ENCODE measurements around the gene ROS1.

The ROS1 gene

DNA sequence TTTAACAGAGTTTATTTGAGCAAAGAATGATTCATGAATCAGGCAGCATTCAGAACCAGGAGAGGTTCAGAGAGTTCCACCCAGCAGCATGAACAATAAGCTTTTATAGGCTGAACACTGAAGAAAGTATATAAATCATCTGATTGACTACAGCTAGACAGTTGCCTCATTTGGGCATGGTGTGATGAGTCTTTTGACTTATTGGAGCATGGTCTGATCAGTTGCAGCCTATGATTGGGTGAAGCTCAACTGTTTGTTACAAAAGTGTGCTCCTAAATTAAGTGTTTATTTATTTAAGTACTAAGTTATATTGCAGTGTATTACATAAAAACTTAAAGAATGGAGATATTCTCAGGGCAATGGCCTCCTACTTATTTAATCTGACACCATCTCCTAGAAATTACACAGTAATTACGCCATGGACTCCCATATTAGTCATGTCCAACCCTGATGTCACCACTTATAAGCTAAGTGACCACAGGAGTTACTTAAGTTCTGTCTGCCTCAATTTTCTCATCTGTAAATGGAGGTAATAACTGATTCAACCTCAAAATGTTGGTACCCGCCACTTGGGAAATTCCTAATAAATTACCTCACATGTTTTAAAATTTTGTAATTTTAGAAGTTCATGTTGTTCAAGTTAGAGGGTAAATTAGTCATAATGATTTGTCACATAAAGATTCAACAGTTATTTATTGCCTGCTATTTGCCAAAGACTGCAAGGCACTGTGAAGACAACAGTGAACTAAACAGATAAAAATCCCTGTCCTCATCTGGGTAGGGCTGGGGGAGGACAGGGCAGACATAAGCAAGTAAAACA lies 15.2 kb upstream of the ROS1 start:
- peak; percentile 99 for DNase-seq

DNA sequence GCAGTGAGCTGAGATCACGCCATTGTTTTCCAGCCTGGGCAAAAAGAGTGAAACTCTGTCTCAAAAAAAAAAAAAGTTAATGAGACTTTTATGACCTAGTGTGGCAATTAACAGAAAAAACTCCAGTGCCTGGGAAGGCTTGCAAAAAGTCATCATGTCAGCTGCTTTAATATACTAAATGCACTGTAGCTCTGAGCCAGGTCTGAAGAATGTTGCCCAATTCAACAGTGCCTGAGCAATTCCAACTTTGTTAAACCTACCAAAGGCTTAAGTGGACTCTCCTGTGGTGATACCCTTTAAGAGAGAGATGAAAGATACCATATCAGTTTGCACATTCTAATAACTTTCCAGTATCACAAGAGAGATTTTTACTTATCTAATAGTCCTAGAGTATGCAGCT lies 6.5 kb upstream of the ROS1 start:
- no peak for DNase-seq

DNA sequence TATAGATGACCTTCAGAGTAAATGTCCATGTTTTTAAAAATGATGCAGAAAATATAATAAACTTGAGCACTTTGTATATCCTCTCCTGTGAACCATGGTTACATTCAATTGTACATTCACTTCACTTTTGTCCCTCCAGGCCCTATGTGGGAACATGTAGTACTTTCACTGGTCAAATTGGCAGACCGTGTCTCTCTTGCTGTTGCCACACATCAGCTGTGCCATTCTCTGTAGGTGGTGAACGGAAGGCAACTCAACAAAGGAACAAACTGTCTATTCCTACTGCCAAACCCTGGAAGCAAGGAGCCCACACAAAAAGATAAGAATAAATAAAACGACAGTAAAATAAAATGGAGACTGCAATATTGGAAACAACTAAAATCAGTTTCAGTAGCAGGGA lies 2.0 kb downstream of the ROS1 start:
- no peak for DNase-seq

DNA sequence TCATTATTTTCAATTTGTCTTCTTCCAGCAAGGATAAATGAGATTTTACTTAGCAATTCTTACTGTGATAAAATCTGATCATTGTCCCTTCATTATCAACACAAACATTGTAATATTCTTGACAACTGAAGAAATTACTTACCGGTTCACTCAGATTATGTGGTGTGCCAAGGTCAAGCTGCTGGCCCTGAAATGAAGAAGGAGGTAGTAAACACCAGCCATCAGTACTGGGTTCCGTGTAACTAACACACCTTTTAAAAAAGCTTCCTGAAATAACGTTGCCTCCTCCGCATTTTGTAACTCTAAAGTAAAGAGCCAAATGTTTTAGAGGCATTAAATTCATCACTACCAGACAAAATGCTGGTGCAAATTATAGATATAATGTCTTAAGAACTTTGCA lies 7.4 kb downstream of the ROS1 start:
- DNase-seq = no peak

DNA sequence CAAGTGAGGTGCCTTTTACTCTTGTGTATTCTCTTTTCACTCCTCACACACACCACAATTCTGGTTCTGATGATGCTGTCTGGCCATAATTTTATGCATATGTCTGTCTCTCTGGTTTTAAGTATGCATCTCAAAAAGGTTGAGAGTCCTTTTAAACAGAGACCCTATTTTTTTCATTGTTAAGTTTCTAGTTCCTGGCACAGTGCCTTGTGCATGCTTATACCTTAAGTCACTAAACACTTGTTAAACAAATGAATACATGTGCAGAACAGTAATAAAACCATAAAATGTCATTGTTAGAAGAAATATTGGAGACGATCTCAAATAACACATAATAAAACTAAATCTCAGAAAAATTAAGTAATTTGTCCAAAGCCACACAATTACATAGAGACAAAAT lies 7.9 kb downstream of the ROS1 start:
- DNase-seq = no peak

DNA sequence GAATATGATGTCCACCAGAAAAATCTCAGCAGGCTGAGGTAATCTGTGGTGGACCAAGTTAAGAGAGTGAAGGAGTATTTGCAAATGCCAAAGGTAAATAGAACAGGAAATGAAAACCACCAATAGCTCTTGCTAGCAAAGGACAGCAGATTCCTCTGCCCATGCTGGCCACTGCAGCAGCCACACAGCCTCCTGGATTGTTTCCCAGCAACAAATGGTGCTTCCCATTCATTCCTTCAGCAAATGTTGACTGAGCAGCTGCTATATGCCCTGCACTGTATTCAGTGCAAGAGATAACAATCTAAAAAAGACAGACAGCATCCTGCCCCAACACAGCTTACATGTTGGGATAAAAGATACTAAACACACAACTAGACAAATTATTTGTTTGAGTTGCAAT lies 11.0 kb downstream of the ROS1 start:
- DNase-seq = peak; percentile 52

DNA sequence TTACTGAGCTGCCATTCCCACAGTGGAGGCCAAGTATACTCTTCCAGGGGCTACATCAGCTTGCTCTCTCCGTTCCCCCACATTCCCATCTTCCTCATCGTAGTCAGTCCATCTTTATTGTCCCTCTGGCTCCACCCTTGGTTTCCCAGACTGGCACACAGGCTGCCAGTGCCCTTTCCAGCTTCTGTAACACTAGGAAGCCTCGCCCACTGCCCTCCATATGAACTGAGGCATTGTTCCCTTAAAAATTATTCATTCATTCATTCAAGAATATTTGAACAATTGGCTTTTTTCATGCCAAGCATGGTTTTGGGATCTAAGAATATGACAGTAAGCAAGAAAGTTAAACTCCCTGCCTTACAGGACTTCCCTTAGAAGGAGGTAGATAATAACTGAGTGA lies 14.3 kb downstream of the ROS1 start:
- no peak for DNase-seq

DNA sequence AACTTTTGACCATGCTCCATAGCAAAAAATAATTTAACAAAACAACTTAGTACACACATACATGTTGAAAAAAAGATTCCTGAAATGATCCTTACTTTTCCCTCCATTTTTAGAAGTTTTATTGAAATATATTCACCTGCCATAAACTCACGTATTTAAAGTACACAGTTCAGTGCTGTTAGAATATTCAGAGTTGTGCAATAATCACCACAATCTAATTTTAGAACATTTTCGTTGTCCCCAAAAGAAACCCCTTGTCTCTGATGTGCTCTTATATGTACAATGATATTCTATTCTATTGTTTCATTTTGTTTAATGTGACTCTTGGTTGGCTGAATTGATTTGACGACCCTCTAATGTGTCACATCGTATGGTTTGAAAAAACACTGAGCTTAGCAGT lies 15.9 kb downstream of the ROS1 start:
- DNase-seq = no peak

DNA sequence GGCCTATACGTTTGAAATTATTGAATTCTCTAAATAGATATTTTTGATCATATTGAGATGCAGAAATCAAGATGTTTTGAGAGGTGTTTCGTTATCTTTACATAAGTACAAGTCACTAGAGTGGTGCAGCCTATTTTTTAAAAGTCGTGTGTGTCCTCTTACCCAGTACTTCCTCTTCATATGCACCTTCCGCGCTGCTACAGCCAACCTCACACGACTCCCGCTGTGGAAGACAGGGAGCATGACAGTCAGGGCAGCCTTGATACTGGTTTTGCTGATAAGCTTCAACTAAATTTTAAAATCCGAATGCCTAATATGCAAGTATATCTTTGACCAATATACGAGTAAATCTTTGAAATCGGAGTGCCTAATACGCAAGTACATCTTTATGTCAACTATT lies 16.3 kb downstream of the ROS1 start:
- no peak for DNase-seq

DNA sequence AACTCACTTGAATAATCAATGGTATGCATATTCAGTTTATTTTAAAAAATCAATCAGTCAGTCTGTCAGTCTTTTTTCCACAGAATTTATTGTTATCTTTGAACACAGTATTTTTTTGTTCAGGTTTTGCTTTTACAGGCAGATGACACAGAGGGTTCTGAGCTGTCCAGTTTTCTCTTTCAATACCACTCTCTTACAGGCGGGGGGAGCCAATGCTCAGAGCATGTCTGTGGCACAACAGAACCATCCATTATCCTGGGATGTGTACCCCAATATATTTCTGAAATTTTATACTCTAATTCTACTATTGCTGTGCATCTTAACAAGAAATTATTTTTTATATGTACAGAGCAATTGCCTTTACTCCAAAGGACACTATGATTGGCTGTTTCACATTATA lies 21.2 kb downstream of the ROS1 start:
- DNase-seq = no peak

DNA sequence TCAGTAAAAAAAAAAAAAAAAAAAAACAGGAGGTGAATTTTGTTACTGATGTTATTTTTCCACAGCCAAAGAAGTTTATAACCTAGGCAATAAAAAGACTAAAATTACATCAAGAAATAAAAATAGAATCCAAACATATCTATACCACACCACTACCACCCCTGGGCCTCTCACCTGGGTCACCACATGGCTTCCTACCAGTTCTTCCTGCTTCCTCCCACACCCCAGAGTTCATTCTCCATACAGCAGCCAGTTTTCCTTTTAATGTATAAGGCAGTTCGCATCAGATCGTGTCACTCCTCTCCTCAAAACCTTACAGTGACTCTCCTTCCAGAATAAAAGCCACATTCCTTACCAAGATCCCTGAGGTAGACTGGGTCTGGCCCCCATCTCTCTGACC lies 23.9 kb downstream of the ROS1 start:
- DNase-seq = no peak

DNA sequence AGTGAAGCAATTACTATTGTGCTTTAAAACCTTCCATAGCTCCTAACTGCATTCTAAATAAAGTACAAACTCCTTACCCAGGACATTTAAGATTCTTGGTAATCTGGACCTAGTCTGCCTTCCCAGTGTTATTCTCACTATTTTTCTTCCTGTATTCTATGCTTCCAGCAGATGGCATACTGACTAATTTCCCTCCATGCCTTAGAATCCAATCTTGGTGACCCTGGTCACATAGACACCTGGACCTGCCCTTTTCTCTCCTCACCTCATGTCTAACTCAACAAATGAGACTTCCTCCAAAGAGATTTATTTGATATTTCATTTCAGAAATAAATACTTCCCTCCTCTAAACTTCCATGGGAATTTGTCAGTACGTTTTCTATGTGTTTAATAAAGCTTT lies 25.8 kb downstream of the ROS1 start:
- peak; percentile 15 for DNase-seq

DNA sequence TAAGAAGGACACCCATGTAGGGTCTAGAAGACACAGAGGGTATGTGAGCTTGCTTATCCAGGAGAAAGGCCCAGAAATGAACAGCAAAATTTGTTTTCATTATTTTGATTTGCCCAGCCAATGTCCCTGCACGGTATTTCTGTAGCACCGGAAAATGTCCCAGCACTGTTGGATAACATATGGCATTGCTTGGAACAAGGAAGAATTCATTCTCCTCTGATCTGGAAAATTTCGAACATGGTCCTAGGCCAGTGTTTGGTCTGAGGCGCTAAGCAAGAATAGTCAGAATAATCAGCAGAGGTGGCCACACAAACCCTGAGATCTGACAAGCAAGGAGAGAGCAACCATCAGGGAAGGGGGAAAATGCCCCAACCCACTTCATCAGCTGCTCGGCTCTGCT lies 26.6 kb downstream of the ROS1 start:
- DNase-seq = no peak

DNA sequence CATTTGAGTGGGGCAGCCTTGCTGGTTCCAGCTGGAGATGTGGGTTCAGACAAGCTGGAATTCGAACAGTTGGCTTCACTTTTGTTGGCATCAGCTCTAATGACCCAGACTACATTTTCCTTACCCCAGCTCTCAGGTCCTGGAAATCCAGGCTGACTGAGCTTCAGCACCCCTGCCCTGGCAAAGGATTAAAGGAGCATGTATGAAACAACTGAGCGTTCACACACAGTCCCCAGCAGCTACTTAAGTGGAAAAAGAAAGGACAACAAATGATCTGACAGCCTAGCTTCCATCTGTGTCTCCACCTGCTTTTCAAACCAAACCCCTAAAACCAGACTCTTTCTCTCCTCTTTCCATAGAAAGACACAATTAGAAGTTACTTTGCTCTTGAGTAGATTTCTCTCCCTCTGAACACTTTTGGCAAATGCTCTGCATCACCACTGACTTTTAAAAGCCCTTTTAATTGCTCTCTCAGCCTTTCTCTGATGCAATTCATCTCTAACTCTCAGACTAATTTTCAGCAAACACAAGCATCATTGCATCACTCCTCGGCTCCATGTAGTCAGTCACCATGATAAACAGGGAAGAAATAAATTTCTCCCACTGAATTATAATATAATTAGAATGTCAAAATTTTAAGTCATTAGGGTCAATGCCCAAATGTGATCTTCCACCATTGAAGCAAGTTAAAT lies 28.1 kb downstream of the ROS1 start:
- no peak for DNase-seq

DNA sequence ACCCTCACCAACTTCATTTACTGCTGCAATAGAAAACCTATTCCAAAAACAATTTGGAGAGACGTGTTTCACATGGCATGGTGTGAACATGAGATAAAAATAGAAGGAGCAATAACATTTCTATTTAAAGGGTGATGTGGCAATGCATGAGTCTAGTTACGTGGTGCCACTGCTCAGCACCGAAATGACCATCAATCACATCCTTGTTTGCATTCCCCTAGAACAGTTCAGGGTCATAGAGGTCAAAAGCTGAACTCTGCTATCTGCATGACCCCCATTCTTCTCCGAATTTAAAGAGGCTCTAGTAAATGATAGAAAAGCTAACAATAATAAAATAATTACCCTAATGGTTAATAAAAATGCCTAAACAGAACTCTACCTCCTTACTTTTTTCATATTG lies 29.5 kb downstream of the ROS1 start:
- DNase-seq = no peak

DNA sequence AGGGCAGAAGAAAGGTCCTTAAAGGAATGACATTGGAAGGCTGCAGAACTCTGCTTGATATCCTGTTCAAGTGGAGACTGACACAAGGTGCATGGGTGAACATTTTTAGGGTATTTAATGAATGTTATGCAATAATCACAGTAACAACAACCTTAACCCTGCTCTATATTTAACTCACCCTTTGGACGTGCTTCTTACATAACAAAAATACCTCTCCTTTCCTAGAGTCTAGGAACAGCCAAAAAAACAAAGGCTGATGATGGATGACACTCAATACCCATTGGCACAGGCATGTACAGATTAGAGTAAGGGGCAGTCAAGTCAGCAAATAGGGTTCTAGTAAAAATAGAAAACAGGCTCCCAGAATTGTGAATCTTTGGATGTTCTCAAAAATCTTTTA lies 30.6 kb downstream of the ROS1 start:
- DNase-seq = no peak

DNA sequence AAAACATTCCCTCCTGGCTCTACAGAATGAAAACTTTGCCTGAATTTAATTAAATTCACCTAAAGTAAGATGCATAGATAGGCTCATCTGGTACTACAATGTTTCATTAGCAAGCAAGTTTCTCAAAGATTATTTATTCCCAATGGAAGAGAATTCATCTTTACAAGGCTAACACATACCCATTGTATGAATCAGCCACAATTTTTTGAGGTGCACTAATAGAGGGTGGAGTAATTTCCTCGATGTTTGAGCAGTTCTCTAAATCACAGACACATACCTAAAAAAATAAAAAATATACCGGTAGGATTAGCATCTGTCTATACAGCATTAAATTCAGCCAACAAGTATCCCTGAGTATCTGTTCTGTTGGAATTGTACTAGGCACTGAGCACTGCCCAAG lies 32.7 kb downstream of the ROS1 start:
- DNase-seq = peak; percentile 39

DNA sequence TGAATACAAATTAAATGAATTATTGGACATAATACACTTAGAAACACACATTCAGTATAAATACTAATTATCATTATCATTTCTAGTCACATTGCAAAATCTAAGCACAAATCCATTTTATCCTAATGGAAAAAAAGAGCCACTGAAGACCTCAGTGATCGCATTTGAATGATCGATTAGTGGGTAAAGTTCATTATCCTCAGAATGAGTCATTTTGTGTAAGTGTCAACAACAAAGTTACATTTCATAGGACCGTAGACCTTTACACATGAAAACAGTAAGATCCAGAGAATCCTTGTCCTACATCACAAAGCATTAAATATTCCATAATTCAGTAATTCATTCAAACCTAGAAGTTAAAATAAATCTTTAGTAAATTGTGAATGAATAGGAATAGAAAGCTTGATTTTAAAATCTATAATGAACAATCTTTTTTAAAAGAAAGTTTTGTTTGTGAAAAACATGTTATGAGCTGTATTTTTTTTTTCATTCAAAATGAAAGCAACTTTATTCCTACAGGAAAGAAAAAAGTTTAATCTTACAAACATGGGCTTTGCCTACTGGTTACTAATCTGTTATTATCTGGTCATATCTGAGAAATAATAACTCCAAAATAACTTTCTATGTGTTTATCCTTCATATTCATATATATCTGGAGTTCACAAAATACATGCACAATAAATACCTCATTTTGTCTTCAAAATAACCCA lies 33.7 kb downstream of the ROS1 start:
- no peak for DNase-seq

DNA sequence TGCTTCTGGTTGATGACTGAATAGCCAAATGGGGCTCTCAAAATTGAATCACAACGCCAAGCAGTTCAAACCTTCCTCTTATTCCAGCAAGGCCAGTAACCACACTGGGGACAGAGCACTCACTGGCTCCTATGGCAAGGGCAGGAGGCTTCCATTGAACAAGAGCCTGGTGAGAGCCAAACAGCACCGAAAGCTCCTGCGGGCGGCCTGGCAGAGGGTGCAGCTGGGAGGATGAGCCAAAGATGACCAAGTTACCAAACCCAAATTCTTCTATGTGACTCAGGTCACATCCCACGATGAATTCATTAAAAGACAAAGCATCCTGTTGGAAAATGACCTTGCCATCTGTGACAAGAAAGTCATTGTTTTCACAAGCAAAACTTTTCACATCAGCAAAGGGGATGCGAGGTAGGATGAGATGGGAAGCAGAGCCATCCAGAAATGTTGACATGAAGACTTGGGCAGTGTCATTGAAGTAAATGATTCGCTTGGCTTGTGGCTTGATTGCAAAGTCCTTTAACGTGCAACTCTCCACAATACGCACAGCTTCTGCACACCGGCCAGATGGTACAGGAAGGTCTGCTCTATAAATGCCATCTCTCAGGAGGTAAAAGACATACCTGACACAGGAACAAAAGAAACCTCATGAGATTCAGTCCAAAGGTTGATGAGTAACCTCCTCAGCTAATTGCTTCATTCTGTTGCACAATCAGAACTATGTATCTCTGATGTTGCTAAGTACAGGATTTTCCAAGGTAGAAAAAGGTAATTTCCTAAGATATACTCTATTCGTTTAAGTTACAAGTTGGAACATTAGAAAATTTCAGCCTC lies 36.3 kb downstream of the ROS1 start:
- no peak for DNase-seq

DNA sequence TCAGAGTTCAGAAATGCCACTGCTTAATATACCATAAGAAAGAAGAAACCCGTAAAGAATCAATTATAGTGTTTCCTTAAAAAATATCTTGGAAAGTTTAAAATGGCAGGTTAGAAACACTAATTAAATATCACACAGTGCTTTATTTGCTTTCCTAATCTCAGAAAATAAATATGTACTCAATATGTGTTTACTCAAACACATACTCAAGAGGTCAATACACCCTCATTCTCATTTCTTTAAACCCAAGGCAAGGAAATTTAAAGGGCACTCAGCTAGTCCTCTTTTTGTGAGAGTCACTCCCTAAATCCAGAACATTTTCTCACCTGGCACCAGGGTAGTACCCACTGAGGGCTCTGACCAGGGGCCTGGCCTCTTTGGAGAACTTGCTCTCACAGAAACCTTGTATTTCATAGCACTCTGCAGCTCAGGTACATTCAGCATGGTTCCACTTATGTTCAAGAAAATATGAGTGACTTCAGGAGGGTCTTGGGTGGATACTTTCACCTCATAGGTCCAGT lies 38.2 kb downstream of the ROS1 start:
- DNase-seq = no peak

DNA sequence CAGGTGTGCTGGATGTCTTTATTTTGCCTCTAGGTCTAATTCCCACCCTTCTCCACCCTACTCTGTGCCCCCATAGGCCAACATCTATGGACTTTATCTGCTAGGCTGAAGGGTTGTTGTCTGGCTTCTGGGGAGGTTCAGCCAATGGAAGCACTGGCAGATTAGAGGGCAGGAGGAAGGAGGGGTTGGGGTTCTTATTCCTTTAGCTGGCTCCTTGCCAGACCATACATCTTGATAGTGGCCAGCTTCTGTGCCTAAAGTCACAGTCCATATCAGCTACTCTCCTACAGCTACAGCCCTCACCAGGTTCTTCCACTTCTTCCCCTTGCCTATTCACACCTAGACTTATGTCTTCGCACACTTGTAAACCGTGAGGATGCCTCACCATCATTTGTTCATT lies 41.1 kb downstream of the ROS1 start:
- DNase-seq = no peak

DNA sequence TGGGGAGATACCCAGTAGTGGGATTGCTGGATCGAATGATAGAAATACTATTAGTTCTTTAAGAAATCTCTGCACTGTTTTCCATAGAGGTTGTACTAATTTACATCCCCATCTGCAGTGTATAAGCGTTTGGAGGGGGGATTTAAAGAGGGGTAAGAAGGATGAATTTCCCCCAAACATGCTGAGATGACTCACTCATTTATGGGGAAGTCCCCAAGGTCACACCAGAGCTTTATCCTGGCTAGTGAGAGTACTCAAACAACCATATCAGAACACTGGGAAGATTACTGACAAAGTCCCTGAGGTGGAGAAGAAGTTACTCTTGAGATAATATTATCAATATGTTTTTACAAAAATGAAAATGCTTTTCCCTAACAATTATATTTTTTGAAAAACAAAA lies 44.0 kb downstream of the ROS1 start:
- DNase-seq = no peak

DNA sequence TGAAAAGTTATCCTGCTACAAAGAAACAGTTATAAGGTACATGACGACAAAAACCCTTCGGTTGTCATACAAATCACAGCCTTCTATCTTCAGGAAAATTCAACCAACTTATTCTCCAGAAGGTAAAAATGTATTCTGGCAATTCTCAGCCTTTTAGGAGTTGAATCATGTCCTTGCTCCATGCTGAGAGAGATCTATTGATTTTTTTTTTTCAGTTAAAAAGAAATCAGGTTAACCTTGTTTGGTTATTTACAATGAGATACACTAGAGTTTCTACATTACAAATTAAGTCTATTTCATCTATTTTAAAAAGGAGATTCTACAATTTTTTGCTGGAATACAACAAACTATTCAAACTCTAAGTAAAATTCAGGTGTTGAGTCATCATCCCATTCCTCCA lies 45.4 kb downstream of the ROS1 start:
- DNase-seq = no peak

Measured in EL (cell line).